ENCODE data around the gene CDH23.

DNA sequence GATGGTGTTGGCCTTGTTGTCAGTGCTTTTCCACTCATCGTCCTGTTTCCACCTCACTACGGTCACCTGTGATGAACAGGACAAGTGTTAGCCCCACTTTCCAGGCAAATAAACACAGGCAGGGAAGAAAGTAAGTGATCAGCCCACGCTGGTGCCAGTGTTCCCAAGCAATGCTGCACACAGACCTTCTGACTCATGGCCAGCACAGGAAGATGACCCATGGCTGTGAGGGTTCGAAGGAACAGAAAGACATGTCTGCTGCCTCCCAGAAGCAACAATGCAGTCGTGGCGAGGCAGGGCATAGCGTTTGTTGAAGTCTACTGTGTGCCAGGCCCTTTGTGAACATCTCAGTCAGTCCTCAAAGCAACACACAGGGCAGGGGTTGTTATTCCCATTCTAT lies 41.9 kb upstream of the CDH23 start:
- no peak for TF ChIP-seq POLR2AphosphoS5 (IDR thresholded peaks at IDR 0.05)
- TF ChIP-seq, protein P1, sequence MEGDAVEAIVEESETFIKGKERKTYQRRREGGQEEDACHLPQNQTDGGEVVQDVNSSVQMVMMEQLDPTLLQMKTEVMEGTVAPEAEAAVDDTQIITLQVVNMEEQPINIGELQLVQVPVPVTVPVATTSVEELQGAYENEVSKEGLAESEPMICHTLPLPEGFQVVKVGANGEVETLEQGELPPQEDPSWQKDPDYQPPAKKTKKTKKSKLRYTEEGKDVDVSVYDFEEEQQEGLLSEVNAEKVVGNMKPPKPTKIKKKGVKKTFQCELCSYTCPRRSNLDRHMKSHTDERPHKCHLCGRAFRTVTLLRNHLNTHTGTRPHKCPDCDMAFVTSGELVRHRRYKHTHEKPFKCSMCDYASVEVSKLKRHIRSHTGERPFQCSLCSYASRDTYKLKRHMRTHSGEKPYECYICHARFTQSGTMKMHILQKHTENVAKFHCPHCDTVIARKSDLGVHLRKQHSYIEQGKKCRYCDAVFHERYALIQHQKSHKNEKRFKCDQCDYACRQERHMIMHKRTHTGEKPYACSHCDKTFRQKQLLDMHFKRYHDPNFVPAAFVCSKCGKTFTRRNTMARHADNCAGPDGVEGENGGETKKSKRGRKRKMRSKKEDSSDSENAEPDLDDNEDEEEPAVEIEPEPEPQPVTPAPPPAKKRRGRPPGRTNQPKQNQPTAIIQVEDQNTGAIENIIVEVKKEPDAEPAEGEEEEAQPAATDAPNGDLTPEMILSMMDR (IDR thresholded peaks at IDR 0.05): no peak
- no peak for TF ChIP-seq POLR2A (IDR thresholded peaks at IDR 0.05)
- TF ChIP-seq EP300 (IDR thresholded peaks at IDR 0.05): no peak

Measured in suprapubic skin (tissue), 4 donors.